CD14-positive monocyte (primary cell): ENCODE results near the gene TAP2. TPM values are rescaled to one million over a fixed set of nuclear protein-coding genes. Genes with fewer than 3 reads are reported as not detected.

Source experiments
- DNase-seq, 3 donors: peaks; one replicate each; pipeline ENCODE4 v3.0.0-alpha.2; 2011 to 2022
- H2AFZ ChIP-seq: 2 replicates; pipeline ENCODE4 v1.6.0; 2012; ENCODE audit warnings: mild to moderate bottlenecking, low read depth, low read length, inconsistent platforms; ENCODE audit not compliant: insufficient read depth, poor library complexity, severe bottlenecking
- H3K27ac ChIP-seq, 2 donors: 1 replicate in 1 of 2; 2 replicates in 1 of 2; pipeline ENCODE4 v1.5.1; 2012 to 2013; ENCODE audit warnings: low read length in 2 of 2, control low read depth in 1 of 2, inconsistent platforms in 1 of 2, low read depth in 1 of 2, mild to moderate bottlenecking in 1 of 2
- H3K27me3 ChIP-seq, 2 donors: one replicate each; pipeline versions ENCODE4 v1.6.0 to v1.6.1; 2011 to 2013; ENCODE audit warnings: low read length in 2 of 2; ENCODE audit not compliant: control insufficient read depth in 2 of 2, insufficient read depth in 2 of 2
- H3K36me3 ChIP-seq, 2 donors: replicated peaks in 1 of 2; 1 replicate in 1 of 2; 2 replicates in 1 of 2; pipeline versions ENCODE4 v1.5.1 to v1.6.1; 2012 to 2013; ENCODE audit warnings: low read length in 2 of 2, control low read depth in 1 of 2, inconsistent platforms in 1 of 2, mild to moderate bottlenecking in 1 of 2; ENCODE audit not compliant: insufficient read depth in 2 of 2, control insufficient read depth in 1 of 2
- H3K4me1 ChIP-seq, 2 donors: 1 replicate in 1 of 2; 2 replicates in 1 of 2; pipeline versions ENCODE4 v1.5.1 to v1.6.1; 2012 to 2013; ENCODE audit warnings: low read length in 2 of 2, control low read depth in 1 of 2, inconsistent platforms in 1 of 2, mild to moderate bottlenecking in 1 of 2, moderate library complexity in 1 of 2; ENCODE audit not compliant: insufficient read depth in 2 of 2, control insufficient read depth in 1 of 2
- H3K4me2 ChIP-seq: replicated peaks from 2 replicates; pipeline ENCODE3; 2012; ENCODE audit warnings: low read length, moderate library complexity, mild to moderate bottlenecking; ENCODE audit not compliant: poor library complexity, severe bottlenecking; ENCODE audit errors: extremely low read depth
- H3K4me3 ChIP-seq, 3 experiments: fragments of 200-600 bp in 1 of 3; sonication (generic) in 1 of 3; replicated peaks in 1 of 3; 1 replicate in 2 of 3; 2 replicates in 1 of 3; pipeline ENCODE4 v1.5.1; 2011 to 2013; ENCODE audit warnings: low read length in 3 of 3, mild to moderate bottlenecking in 3 of 3, control low read depth in 2 of 3, low read depth in 2 of 3, inconsistent platforms in 1 of 3, moderate library complexity in 1 of 3
- H3K79me2 ChIP-seq: 2 replicates; pipeline ENCODE4 v1.6.0; 2012; ENCODE audit warnings: mild to moderate bottlenecking, control low read depth, inconsistent platforms, low read length, moderate library complexity; ENCODE audit not compliant: insufficient read depth
- H3K9ac ChIP-seq: 2 replicates; pipeline ENCODE4 v1.6.0; 2017; ENCODE audit warnings: low read length, mild to moderate bottlenecking; ENCODE audit not compliant: insufficient read depth, poor library complexity, severe bottlenecking
- H3K9me3 ChIP-seq, 2 donors: replicated peaks in 1 of 2; 1 replicate in 1 of 2; 2 replicates in 1 of 2; pipeline versions ENCODE4 v1.5.1 to v1.6.1; 2012 to 2013; ENCODE audit warnings: low read length in 2 of 2, control low read depth in 1 of 2; ENCODE audit not compliant: control insufficient read depth in 1 of 2, insufficient read depth in 1 of 2
- H4K20me1 ChIP-seq: 2 replicates; pipeline ENCODE4 v1.6.0; 2012; ENCODE audit warnings: mild to moderate bottlenecking, low read length, control low read depth, moderate library complexity; ENCODE audit not compliant: insufficient read depth
- H3K27ac Mint-ChIP-seq, 7 donors: one replicate each; pipeline ENCODE4 v1.8.0; 2020; ENCODE audit warnings: mild to moderate bottlenecking in 7 of 7, mixed read lengths in 7 of 7, moderate library complexity in 6 of 7, inconsistent platforms in 2 of 7
- H3K27me3 Mint-ChIP-seq, 3 donors: one replicate each; pipeline ENCODE4 v1.8.0; 2021 to 2022; ENCODE audit warnings: low read depth in 3 of 3, mild to moderate bottlenecking in 3 of 3, mixed read lengths in 3 of 3, moderate library complexity in 3 of 3, inconsistent platforms in 1 of 3
- H3K36me3 Mint-ChIP-seq, 2 donors: one replicate each; pipeline ENCODE4 v1.8.0; 2020; ENCODE audit warnings: mixed read lengths in 2 of 2, inconsistent platforms in 1 of 2, mild to moderate bottlenecking in 1 of 2
- H3K4me1 Mint-ChIP-seq: one replicate; pipeline ENCODE4 v1.8.0; 2020; ENCODE audit warnings: mild to moderate bottlenecking, mixed read lengths
- H3K4me3 Mint-ChIP-seq, 2 donors: one replicate each; pipeline ENCODE4 v1.8.0; 2020; ENCODE audit warnings: mild to moderate bottlenecking in 2 of 2, mixed read lengths in 2 of 2, moderate library complexity in 1 of 2
- H3K9me3 Mint-ChIP-seq, 7 donors: one replicate each; pipeline ENCODE4 v1.8.0; 2020 to 2022; ENCODE audit warnings: mixed read lengths in 7 of 7, mild to moderate bottlenecking in 6 of 7, moderate library complexity in 6 of 7, inconsistent platforms in 2 of 7
- CTCF ChIP-seq: fragments of 200-600 bp; IDR thresholded peaks from one replicate; pipeline ENCODE4 v1.8.0; 2022; ENCODE audit warnings: antibody characterized with exemption, mild to moderate bottlenecking
- WGBS: methylation state at CpG from one replicate; pipeline ENCODE4 v1.1.5; 2013; ENCODE audit warnings: missing lambda C conversion rate; ENCODE audit not compliant: insufficient coverage; 5-methylcytosine and 5-hydroxymethylcytosine counted together
- intact Hi-C, 2 donors: fragments of 100-400 bp; cut with micrococcal nuclease; formaldehyde crosslinking; loops; one replicate each; pipeline versions ENCODE4 v1.15.0 to v1.15.1; 2023
- polyA plus RNA-seq, 3 donors: library from polyadenylated mRNA; depleted of rRNA in 1 of 3; unstranded in 2 of 3; stranded (reverse) in 1 of 3; fragments of 300-500 nt in 2 of 3; fragments of >200 nt in 1 of 3; fragmentation: Illumina TruSeq in 2 of 3; gene quantifications; 1 replicate in 2 of 3; 2 replicates in 1 of 3; pipeline ENCODE4 v1.2.3, GENCODE V29; 2012 to 2021

TAP2 gene
- polyA plus RNA-seq, 3 donors = 12.6 to 48.7 (median 25.9) TPM

DNA sequence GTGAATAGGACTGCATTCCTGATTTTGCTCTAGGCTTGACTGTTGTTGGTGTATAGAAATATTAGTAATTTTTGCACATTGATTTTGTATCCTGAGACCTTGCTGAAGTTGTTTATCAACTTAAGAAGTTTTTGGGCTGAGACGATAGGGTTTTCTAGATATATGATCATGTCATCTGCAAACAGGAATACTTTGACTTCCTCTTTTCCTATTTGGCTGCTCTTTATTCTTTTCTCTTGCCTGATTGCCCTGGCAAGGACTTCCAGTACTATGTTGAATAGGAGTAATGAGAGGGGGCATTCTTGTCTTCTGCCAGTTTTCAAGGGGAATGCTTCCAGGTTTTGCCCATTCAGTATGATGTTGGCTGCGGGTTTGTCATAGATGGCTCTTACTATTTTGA, 35.1 kb downstream of the TAP2 start:
- no peak overlapping the region for H3K27ac ChIP-seq
- peaks cover 2 to 3% of the 10 kb centered on the region in 2 donors for H3K36me3 Mint-ChIP-seq
- peaks cover 6 to 8% (median 7%) of the 10 kb centered on the region in 7 donors for H3K9me3 Mint-ChIP-seq
- no peaks in the 10 kb centered on the region for H4K20me1 ChIP-seq
- H3K4me3 ChIP-seq = no peak overlapping the region
- H3K4me1 Mint-ChIP-seq = peaks cover 9% of the 10 kb centered on the region
- peaks cover 0 to 9% of the 10 kb centered on the region in 2 donors for H3K27me3 ChIP-seq
- no peak for TF ChIP-seq CTCF
- DNase-seq = no peak
- H3K4me2 ChIP-seq = no peak overlapping the region
- no peak overlapping the region for H3K9ac ChIP-seq
- H2AFZ ChIP-seq = no peak overlapping the region
- no peak overlapping the region for H3K27ac Mint-ChIP-seq
- H3K9me3 ChIP-seq = peaks cover 5 to 6% of the 10 kb centered on the region in 2 donors
- no peaks in the 10 kb centered on the region for H3K4me1 ChIP-seq
- no peaks in the 10 kb centered on the region for H3K79me2 ChIP-seq
- peaks cover 9 to 19% (median 14%) of the 10 kb centered on the region in 3 donors for H3K27me3 Mint-ChIP-seq
- intact Hi-C loops = no loop called here
- no peaks in the 10 kb centered on the region for H3K36me3 ChIP-seq
- no peak overlapping the region for H3K4me3 Mint-ChIP-seq
- 40% methylated on average over 2 of the region's 2 CpGs for WGBS

GRCh38 chr6:32799740-32800139, 38.8 kb downstream of the TAP2 start:
- Histone ChIP-seq H3K27me3 (peaks cover 0 to 9% of the 10 kb centered on the region in 2 donors), H3K36me3 (no peaks in the 10 kb centered on the region), H3K9me3 (peaks cover 5 to 6% of the 10 kb centered on the region in 2 donors), H3K79me2 (no peaks in the 10 kb centered on the region), H3K27ac (no peak overlapping the region), H3K9ac (no peak overlapping the region), H4K20me1 (no peaks in the 10 kb centered on the region), H3K4me3 (no peak overlapping the region), H3K4me1 (peaks cover 25 to 27% of the 10 kb centered on the region in 2 donors), H2AFZ (no peak overlapping the region), H3K4me2 (no peak overlapping the region)
- no peak for TF ChIP-seq CTCF
- peaks cover 2 to 3% of the 10 kb centered on the region in 2 donors for H3K36me3 Mint-ChIP-seq
- no peak overlapping the region for H3K27ac Mint-ChIP-seq
- peaks cover 2 to 18% (median 11%) of the 10 kb centered on the region in 3 donors for H3K27me3 Mint-ChIP-seq
- DNase-seq = no peak
- no peak overlapping the region for H3K4me3 Mint-ChIP-seq
- peaks cover 27% of the 10 kb centered on the region for H3K4me1 Mint-ChIP-seq
- no CpG with 5 or more reads among the region's 3 CpGs for WGBS
- peaks cover 7 to 9% (median 9%) of the 10 kb centered on the region in 7 donors for H3K9me3 Mint-ChIP-seq
- intact Hi-C loops = loop anchor here (5.0 to 10.0 kb wide), 3 partner anchors 95 to 555 kb away; no protein-coding TSS in a partner anchor
